Stimulated activated CD8-positive, alpha-beta memory T cell treated with anti-CD3 and anti-CD28 coated beads, Interleukin-15, amount 100 ng/mL, for 24 hours (primary cell): ENCODE results near the gene CACNA1F.

Experiments used
- DNase-seq: peaks from one replicate; pipeline ENCODE4 v3.0.0-alpha.2; 2020; ENCODE audit warnings: low read depth

Gene CACNA1F

GRCh38 chrX:49233176-49233575 is at the start of gene CACNA1F:
Gene CACNA1F, minus strand, starts transcription at chrX:49233340. Its CDS starts 31 bp downstream, at chrX:49233309.
- no peak for DNase-seq

DNA sequence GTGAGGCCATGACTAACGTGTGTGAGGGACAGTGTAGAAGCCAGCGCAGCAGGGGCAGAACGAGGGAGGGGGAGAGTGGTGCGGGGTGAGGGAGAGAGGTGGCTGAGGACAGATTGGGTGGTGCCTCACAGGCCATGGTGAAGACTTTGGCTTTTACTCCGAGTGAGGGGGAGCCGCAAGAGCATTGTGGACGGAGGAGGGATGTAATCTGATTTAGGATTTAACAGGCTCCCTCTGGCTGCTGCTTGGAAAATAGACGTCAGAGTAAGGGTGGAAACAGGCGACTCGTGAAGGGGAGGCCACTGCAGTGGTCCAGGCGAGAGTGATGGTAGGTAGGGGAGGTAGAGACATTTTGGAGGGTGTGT is 49.5 kb upstream of the CACNA1F start:
- DNase-seq: no peak

DNA sequence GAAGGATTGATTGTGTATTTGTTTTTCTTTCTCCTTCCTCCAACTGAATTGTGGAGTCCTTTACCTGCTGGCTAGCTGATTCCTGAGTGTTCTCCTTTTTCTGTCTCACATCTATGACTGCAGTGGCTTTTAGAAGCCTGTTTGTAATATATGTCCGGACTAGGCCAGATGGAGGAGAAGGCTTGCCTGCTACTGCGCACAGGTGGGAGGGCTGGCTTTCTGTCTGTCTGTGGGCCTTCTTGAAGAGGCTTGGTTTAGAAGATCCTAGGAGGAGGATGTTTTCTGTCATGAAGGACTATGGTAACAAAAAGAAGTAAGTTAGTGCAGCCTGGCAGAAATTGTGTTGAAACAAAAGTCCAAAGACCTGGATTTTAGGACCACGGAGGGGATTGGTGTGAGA is 44.9 kb upstream of the CACNA1F start:
- no peak for DNase-seq

GRCh38 chrX:49277535-49277830 is 44.3 kb upstream of the CACNA1F start:
- no peak for DNase-seq

DNA sequence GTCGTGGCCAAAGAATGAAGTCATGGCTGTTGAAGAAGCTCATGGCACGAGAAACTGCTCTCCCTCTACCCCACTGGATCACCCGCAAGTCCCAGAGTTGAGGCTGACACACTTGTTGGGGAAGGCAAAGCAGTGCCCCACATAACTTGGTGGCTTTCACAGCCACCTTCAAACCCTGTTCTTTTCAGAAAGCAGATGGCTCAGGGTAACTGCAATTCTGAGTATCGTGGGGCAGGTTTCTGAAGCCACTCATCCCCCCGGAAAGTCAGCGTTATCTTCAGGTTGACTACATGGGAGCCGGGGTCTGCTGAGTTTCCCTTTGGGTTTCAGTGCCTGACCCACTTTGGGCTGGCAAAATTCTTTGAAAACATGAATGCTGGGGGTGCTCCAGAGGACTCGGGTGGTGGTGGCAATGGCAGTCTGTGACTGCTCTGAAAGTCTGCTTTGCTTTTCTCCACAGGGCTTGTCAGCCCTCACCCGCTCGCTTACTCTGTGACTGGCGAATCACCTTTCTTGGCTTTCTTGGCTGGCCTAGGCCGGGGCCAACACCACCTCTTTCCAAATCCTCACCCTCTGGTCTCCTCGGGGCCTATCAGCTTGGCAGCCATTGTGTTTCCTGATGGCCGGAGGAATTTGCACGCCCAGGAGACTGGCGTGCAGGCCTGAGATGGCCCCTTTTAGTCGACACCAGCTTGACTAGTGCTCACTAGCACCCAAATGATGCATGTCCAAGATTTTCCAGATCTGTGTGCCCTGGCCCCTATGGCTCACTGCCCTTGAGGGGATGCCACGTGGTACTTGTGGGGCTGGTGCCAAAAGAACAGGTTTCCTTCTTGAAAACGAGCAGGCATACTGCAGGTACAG is 43.8 kb upstream of the CACNA1F start:
- no peak for DNase-seq

DNA sequence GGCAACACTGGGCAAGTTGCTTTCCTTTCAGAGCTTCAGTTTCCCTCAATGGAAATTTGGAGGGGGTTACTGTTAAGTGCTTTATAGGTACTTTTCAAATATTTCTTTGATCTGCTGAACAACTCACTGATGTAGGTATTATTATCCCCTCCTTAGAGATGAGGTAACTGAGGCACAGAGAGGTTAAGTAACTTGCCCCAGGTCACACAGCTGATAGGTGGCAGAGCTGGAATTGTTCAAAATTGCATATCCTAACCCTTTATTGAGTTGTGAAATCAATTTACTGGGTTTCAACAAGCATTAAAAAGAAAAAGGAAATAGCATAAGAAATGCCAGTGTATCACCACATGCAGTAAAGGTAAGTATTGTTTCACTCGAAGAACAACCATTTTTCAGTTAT is 43.1 kb upstream of the CACNA1F start:
- DNase-seq: no peak

GRCh38 chrX:49273181-49273727 is 40.1 kb upstream of the CACNA1F start:
- no peak for DNase-seq

DNA sequence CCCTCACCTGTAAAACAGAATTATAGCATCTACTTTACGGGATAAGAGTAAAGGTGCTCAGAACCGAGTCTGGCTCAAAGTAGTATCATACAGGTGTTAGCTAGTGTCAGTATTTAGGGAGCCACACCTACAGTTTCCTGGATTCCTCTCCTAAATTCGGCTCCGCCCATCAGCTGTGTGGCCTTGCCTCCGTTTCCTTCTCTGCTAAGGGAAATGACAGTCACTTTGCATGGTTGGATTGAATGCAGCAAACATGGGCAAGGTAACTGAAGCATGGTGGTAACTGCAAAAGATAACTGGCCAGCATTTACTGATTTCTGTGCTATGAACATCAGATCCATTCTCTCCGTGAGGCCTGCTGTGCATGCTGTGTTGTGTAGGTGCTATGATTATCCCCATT is 39.3 kb upstream of the CACNA1F start:
- DNase-seq: no peak

GRCh38 chrX:49271341-49271740 is 38.2 kb upstream of the CACNA1F start:
- DNase-seq: no peak

- DNase-seq: no peak
Measured at GRCh38 chrX:49270249-49270921, 37.2 kb upstream of the CACNA1F start.

GRCh38 chrX:49269767-49270248 is 36.7 kb upstream of the CACNA1F start, which contains the start of gene PPP1R3F:
Gene PPP1R3F, plus strand, starts transcription at chrX:49269793. Its CDS starts 77 bp downstream, at chrX:49269870.
- peak; percentile 13 for DNase-seq

- peak; percentile 69 for DNase-seq
Measured at GRCh38 chrX:49269010-49269766, 36.0 kb upstream of the CACNA1F start.

GRCh38 chrX:49268702-49269009 is 35.5 kb upstream of the CACNA1F start:
- DNase-seq: no peak

DNA sequence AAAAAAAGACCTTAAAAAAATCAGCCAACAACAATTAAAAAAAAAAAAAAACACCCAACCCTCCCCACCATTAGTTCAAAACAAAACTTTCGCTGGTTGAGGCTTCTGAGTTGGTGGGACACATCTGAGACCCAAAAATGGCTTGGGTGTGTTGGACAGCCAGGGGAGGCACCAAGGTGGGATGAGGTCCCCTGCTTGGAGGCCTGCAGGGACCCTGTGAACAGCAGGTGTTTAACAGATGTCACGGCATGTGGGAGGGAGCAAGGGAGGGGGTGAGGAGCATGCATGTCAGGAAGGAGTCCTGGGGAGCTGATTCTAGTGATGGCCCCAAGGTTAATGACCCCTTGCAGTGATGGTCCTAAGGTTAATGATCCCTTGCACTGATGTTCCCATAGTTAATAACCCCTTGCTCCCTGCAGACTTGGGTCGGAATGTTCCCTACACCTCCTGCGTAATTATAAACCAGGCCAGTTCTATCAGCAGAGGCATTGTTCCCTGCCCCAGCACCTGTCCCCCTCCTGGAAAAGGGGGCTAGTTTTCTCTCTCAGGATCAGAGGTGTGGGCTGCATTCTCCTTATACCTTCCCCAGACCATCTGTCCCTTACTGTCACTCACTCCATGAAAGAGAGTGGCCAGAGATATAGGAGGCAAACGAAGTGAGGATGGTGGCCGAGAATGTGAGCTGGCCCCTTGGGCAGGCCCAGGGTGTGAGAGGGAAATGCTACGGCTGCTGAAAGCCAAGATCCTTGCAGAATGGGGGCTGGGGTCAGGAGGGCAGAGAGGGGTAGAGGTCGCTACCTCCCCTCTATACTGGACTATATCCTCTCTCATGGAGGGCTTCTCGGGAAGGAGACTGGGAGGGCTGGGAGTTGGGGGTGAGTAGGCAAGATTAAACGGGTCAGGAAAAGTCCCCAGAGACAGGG is 33.6 kb upstream of the CACNA1F start:
- DNase-seq: no peak

GRCh38 chrX:49264460-49264859 is 31.3 kb upstream of the CACNA1F start, which contains the start of gene FOXP3:
Gene FOXP3, minus strand, starts transcription at chrX:49264710. Its CDS starts 6,205 bp downstream, at chrX:49258505.
- no peak for DNase-seq

DNA sequence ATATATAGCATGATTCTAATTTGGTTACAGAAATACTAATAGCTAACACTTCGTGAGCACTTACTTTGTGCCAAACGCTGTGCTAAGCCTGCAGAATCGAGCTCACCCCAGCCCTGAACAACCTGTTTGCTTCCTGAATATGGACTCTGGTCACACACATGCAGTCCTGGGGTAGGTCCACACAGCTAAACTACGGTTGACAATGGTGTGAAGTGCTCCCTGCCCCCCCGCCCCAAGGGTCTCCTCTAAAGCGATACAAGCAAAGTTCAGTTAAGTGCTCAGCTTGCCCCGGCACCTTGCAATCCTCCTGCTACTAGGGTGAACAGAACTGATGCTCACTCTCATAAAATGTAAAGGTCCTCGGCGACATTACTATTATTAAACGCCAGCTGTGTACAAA is 30.5 kb upstream of the CACNA1F start:
- DNase-seq: no peak

GRCh38 chrX:49262603-49263002 is 29.5 kb upstream of the CACNA1F start:
- DNase-seq: no peak

DNA sequence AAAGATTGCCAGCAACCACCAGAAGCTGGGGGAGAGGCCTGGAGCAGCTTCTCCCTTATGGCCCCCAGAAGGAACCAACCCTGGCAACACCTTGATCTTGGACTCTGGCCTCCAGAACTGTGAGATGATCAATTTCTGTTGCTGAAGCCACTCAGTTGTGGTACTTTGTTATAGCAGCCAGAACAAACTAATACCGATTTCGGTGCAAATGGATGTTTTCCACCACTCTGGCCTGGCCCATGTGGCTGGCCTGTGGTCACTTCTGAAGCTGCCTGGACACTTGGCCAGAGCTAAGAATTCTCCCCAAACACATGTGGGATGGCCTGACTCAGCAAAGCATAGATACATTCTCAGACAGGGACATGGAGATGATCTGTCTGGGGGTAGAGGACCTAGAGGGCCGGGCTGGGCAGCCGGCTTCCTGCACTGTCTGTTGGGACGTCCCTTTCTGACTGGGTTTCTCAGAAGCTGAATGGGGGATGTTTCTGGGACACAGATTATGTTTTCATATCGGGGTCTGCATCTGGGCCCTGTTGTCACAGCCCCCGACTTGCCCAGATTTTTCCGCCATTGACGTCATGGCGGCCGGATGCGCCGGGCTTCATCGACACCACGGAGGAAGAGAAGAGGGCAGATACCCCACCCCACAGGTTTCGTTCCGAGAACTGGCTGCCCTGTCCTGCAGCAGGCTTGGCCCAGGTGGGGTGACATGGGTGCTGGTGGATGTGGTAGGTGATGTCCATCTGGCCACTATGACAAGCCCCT is 27.3 kb upstream of the CACNA1F start:
- no peak for DNase-seq

GRCh38 chrX:49258749-49259124 is 25.6 kb upstream of the CACNA1F start:
- DNase-seq: no peak

GRCh38 chrX:49257846-49258748 is 25.0 kb upstream of the CACNA1F start:
- DNase-seq: no peak
